Suprapubic skin (tissue), 4 donors: ENCODE results near the gene AHI1.

Source experiments
- EP300 ChIP-seq: sonication (generic); formaldehyde crosslinking; IDR thresholded peaks from one replicate; pipeline ENCODE4 v1.6.1; 2017; ENCODE audit warnings: antibody characterized with exemption
- POLR2A ChIP-seq, 2 donors: fragments of 450-650 bp; IDR thresholded peaks; one replicate each; pipeline ENCODE4 v1.6.1; 2017; ENCODE audit warnings: antibody characterized with exemption in 2 of 2, mild to moderate bottlenecking in 2 of 2, moderate library complexity in 2 of 2
- POLR2AphosphoS5 ChIP-seq, 3 donors: sonication (generic); formaldehyde crosslinking; IDR thresholded peaks; one replicate each; pipeline ENCODE4 v1.6.1; 2017; ENCODE audit warnings: antibody characterized with exemption in 3 of 3
- TF ChIP-seq, protein P1 (sequence below), 2 donors: fragments of 200-600 bp in 1 of 2; fragments of 450-650 bp in 1 of 2; sonication (generic) in 1 of 2; IDR thresholded peaks; one replicate each; pipeline ENCODE4 v1.5.1; 2016 to 2019; ENCODE audit warnings: antibody characterized with exemption in 2 of 2, mild to moderate bottlenecking in 1 of 2, moderate library complexity in 1 of 2

DNA sequence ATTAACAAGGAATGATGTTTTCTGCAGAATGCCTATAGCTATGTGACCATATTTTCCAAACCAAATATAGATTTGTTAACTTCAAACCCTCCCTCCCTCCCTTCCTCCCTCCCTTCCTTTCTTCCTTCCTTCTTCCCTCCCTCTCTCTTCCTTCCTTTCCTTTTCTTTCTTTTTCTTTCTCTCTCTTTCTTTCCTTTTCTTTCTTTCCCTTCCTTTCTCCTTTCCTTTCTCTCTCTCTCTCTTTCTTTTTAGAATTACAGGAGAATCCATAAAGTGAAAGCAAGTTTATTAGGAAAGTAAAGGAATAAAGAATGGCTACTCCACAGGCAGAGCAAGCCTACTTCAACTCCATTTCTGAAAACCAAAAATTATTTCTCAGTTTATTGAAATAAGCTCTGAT, 153.0 kb downstream of the AHI1 start:
- TF ChIP-seq, protein P1, sequence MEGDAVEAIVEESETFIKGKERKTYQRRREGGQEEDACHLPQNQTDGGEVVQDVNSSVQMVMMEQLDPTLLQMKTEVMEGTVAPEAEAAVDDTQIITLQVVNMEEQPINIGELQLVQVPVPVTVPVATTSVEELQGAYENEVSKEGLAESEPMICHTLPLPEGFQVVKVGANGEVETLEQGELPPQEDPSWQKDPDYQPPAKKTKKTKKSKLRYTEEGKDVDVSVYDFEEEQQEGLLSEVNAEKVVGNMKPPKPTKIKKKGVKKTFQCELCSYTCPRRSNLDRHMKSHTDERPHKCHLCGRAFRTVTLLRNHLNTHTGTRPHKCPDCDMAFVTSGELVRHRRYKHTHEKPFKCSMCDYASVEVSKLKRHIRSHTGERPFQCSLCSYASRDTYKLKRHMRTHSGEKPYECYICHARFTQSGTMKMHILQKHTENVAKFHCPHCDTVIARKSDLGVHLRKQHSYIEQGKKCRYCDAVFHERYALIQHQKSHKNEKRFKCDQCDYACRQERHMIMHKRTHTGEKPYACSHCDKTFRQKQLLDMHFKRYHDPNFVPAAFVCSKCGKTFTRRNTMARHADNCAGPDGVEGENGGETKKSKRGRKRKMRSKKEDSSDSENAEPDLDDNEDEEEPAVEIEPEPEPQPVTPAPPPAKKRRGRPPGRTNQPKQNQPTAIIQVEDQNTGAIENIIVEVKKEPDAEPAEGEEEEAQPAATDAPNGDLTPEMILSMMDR (IDR thresholded peaks at IDR 0.05), result no peak
- TF ChIP-seq EP300 (no peak), POLR2AphosphoS5 (IDR thresholded peaks at IDR 0.05) (no peak), POLR2A (IDR thresholded peaks at IDR 0.05) (no peak)
